ENCODE data around the gene CCDC68. TPM values are rescaled to one million over a fixed set of nuclear protein-coding genes. Genes with fewer than 3 reads are reported as not detected.

Gene CCDC68
- total and polyA plus RNA-seq, 2 of the 4 experiments (the other 2 are of a cell fraction): 0.46 to 0.54 TPM

GRCh38 chr18:54860941-54861340, 98.3 kb downstream of the CCDC68 start:
- Histone ChIP-seq H4K20me1 (ENCODE audit: insufficient read depth, low read length) (no peaks in the 10 kb centered on the region), H3K18ac (ENCODE audit: low read depth, low read length) (no peak overlapping the region), H2BK20ac (ENCODE audit: low read depth, low read length) (no peak overlapping the region), H3K27me3 (ENCODE audit: control insufficient read depth, insufficient read depth, low read length) (no peaks in the 10 kb centered on the region), H3K4ac (ENCODE audit: low read depth, low read length) (no peak overlapping the region), H2BK15ac (ENCODE audit: low read depth, low read length) (no peak overlapping the region), H2AK5ac (ENCODE audit: low read depth, low read length) (no peak overlapping the region), H3K4me2 (ENCODE audit: low read depth, low read length) (no peak overlapping the region), H2BK5ac (ENCODE audit: low read depth, low read length, poor library complexity, severe bottlenecking) (no peak overlapping the region), H3K36me3 (ENCODE audit: control insufficient read depth, insufficient read depth, low read length) (no peaks in the 10 kb centered on the region), H2AFZ (replicated peaks; ENCODE audit: low read length, poor library complexity) (no peak overlapping the region), H3K9me1 (ENCODE audit: insufficient read depth, low read length) (0 out of 2 replicates have a peak, but pooled peaks cover 2% of the 10 kb centered on the region), H3K14ac (replicated peaks; ENCODE audit: low read depth, low read length) (no peak overlapping the region), H3K4me1 (ENCODE audit: control insufficient read depth, insufficient read depth, low read length) (no peaks in the 10 kb centered on the region), H3K56ac (ENCODE audit: extremely low read depth, insufficient read depth, low read length) (no peak overlapping the region), H4K91ac (ENCODE audit: insufficient read depth, low read depth, low read length) (no peak overlapping the region), H3K27ac (ENCODE audit: insufficient read depth, low read length) (no peak overlapping the region), H4K5ac (ENCODE audit: low read depth, low read length) (no peak overlapping the region), H3K79me1 (ENCODE audit: low read depth in 1 of 2, low read length in 2 of 2) (no peaks in the 10 kb centered on the region), H3K4me3 (ENCODE audit: insufficient read depth, low read depth, low read length) (no peak overlapping the region), H3K9me3 (ENCODE audit: control insufficient read depth, insufficient read depth, low read length) (no peaks in the 10 kb centered on the region), H3K23ac (ENCODE audit: low read depth, low read length) (no peak overlapping the region), H3K9ac (ENCODE audit: low read depth, low read length) (no peak overlapping the region), H2AK9ac (replicated peaks; ENCODE audit: low read depth, low read length, poor library complexity) (no peak overlapping the region), H4K8ac (ENCODE audit: low read depth in 2 of 2, low read length in 2 of 2) (no peak overlapping the region), H2BK120ac (ENCODE audit: low read depth, low read length) (no peak overlapping the region)
- TF ChIP-seq RAD21 (IDR thresholded peaks at IDR 0.05; ENCODE audit: low read length) (no peak), RCOR1 (IDR thresholded peaks at IDR 0.05; ENCODE audit: insufficient replicate concordance, low read length) (no peak), FOS (IDR thresholded peaks at IDR 0.05; ENCODE audit: low read depth, low read length) (no peak), RFX5 (IDR thresholded peaks at IDR 0.05; ENCODE audit: low read depth, low read length) (no peak), NFE2L2 (IDR thresholded peaks at IDR 0.05; ENCODE audit: low read depth, low read length) (no peak), MAFK (IDR thresholded peaks at IDR 0.05; ENCODE audit: low read depth, low read length) (no peak), CEBPB (IDR thresholded peaks at IDR 0.05; ENCODE audit: low read depth, low read length) (no peak), BHLHE40 (IDR thresholded peaks at IDR 0.05; ENCODE audit: low read depth, low read length) (no peak)
- TF ChIP-seq, protein P1, sequence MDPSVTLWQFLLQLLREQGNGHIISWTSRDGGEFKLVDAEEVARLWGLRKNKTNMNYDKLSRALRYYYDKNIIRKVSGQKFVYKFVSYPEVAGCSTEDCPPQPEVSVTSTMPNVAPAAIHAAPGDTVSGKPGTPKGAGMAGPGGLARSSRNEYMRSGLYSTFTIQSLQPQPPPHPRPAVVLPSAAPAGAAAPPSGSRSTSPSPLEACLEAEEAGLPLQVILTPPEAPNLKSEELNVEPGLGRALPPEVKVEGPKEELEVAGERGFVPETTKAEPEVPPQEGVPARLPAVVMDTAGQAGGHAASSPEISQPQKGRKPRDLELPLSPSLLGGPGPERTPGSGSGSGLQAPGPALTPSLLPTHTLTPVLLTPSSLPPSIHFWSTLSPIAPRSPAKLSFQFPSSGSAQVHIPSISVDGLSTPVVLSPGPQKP (IDR thresholded peaks at IDR 0.05; ENCODE audit: borderline replicate concordance, low read depth, low read length): no peak
- TF ChIP-seq, protein P2, sequence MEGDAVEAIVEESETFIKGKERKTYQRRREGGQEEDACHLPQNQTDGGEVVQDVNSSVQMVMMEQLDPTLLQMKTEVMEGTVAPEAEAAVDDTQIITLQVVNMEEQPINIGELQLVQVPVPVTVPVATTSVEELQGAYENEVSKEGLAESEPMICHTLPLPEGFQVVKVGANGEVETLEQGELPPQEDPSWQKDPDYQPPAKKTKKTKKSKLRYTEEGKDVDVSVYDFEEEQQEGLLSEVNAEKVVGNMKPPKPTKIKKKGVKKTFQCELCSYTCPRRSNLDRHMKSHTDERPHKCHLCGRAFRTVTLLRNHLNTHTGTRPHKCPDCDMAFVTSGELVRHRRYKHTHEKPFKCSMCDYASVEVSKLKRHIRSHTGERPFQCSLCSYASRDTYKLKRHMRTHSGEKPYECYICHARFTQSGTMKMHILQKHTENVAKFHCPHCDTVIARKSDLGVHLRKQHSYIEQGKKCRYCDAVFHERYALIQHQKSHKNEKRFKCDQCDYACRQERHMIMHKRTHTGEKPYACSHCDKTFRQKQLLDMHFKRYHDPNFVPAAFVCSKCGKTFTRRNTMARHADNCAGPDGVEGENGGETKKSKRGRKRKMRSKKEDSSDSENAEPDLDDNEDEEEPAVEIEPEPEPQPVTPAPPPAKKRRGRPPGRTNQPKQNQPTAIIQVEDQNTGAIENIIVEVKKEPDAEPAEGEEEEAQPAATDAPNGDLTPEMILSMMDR (conservative IDR thresholded peaks at IDR 0.05; ENCODE audit: low read depth, low read length): no peak
- dilution Hi-C loops (cut with HindIII; ENCODE audit: low sequenced_read_pairs, unreplicated experiment) (no loop called here), in situ Hi-C loops (cut with MboI; ENCODE audit: low sequenced_read_pairs) (no loop called here), intact Hi-C loops (cut with micrococcal nuclease) (no loop called here)
- POLR2A ChIA-PET (ENCODE audit: unreplicated experiment): no interaction called here
- ATAC-seq (ENCODE audit: low read depth): no peak
- CTCF ChIA-PET: no interaction called here
- no TSS peak for BruUV-seq (replicated peaks)
- WGBS, 2 experiments (ENCODE audit: extremely low coverage in 2 of 2, insufficient read length in 1 of 2): no CpG with 5 or more reads among the region's 1 CpG
- no peak for DNase-seq

All from IMR-90 (cell line).